Sigmoid colon (tissue), 4 donors: ENCODE measurements around the gene RABGAP1L.

ENCODE experiments used
- CTCF ChIP-seq, 4 experiments: fragments of 450-650 bp in 3 of 4; fragments of 200-600 bp in 1 of 4; IDR thresholded peaks; one replicate each; pipeline ENCODE4 v1.5.1; 2016 to 2019; ENCODE audit warnings: antibody characterized with exemption in 4 of 4, mild to moderate bottlenecking in 3 of 4, moderate library complexity in 2 of 4
- POLR2A ChIP-seq, 2 donors: fragments of 450-650 bp; IDR thresholded peaks; one replicate each; pipeline ENCODE4 v1.6.1; 2016; ENCODE audit warnings: antibody characterized with exemption in 2 of 2, mild to moderate bottlenecking in 2 of 2, moderate library complexity in 2 of 2
- POLR2AphosphoS5 ChIP-seq, 4 donors: sonication (generic); formaldehyde crosslinking; IDR thresholded peaks; one replicate each; pipeline ENCODE4 v1.6.1; 2017; ENCODE audit warnings: antibody characterized with exemption in 4 of 4

GRCh38 chr1:174839211-174839610 is 679.9 kb downstream of the RABGAP1L start:
- no peak for TF ChIP-seq CTCF (IDR thresholded peaks at IDR 0.05)
- no peak for TF ChIP-seq POLR2AphosphoS5 (IDR thresholded peaks at IDR 0.05)
- no peak for TF ChIP-seq POLR2A (IDR thresholded peaks at IDR 0.05)
